ENCODE data around the gene NRBF2.

DNA sequence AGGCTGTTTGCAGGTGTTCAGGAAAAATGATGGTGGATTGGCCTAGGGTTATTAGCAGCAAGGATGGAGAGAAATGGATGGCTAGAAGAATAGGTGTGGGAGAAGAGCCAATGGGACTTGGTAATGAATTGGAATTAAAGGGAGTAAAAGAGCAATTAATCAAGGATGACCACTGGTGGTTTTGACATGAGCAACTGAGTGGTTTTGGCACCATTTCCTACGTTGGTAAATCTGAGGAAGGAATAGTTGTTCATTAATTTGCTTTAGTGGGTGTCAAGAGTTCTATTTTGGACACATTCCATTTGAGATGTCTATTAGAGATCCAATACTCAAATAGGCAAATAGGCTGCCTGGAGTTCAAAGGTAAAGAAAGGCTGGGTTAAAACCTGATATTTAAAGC is 38.2 kb upstream of the NRBF2 start:
- TF ChIP-seq EZH2phosphoT487 (IDR thresholded peaks at IDR 0.05; ENCODE audit: unreplicated experiment) (no peak), EZH2 (IDR thresholded peaks at IDR 0.05; ENCODE audit: low read depth, unreplicated experiment) (no peak), CREB1 (CRISPR knock-in tag; IDR thresholded peaks at IDR 0.05; ENCODE audit: low read depth) (no peak), POLR2AphosphoS5 (IDR thresholded peaks at IDR 0.05; ENCODE audit: low read depth) (no peak), NANOG (IDR thresholded peaks at IDR 0.05; ENCODE audit: borderline replicate concordance) (no peak), JUNB (IDR thresholded peaks at IDR 0.05; ENCODE audit: unreplicated experiment) (no peak)
- TF ChIP-seq, protein P1, sequence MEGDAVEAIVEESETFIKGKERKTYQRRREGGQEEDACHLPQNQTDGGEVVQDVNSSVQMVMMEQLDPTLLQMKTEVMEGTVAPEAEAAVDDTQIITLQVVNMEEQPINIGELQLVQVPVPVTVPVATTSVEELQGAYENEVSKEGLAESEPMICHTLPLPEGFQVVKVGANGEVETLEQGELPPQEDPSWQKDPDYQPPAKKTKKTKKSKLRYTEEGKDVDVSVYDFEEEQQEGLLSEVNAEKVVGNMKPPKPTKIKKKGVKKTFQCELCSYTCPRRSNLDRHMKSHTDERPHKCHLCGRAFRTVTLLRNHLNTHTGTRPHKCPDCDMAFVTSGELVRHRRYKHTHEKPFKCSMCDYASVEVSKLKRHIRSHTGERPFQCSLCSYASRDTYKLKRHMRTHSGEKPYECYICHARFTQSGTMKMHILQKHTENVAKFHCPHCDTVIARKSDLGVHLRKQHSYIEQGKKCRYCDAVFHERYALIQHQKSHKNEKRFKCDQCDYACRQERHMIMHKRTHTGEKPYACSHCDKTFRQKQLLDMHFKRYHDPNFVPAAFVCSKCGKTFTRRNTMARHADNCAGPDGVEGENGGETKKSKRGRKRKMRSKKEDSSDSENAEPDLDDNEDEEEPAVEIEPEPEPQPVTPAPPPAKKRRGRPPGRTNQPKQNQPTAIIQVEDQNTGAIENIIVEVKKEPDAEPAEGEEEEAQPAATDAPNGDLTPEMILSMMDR (conservative IDR thresholded peaks at IDR 0.05; ENCODE audit: low read depth in 2 of 2), result no peak
- TF ChIP-seq, protein P2, sequence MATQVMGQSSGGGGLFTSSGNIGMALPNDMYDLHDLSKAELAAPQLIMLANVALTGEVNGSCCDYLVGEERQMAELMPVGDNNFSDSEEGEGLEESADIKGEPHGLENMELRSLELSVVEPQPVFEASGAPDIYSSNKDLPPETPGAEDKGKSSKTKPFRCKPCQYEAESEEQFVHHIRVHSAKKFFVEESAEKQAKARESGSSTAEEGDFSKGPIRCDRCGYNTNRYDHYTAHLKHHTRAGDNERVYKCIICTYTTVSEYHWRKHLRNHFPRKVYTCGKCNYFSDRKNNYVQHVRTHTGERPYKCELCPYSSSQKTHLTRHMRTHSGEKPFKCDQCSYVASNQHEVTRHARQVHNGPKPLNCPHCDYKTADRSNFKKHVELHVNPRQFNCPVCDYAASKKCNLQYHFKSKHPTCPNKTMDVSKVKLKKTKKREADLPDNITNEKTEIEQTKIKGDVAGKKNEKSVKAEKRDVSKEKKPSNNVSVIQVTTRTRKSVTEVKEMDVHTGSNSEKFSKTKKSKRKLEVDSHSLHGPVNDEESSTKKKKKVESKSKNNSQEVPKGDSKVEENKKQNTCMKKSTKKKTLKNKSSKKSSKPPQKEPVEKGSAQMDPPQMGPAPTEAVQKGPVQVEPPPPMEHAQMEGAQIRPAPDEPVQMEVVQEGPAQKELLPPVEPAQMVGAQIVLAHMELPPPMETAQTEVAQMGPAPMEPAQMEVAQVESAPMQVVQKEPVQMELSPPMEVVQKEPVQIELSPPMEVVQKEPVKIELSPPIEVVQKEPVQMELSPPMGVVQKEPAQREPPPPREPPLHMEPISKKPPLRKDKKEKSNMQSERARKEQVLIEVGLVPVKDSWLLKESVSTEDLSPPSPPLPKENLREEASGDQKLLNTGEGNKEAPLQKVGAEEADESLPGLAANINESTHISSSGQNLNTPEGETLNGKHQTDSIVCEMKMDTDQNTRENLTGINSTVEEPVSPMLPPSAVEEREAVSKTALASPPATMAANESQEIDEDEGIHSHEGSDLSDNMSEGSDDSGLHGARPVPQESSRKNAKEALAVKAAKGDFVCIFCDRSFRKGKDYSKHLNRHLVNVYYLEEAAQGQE (IDR thresholded peaks at IDR 0.05; ENCODE audit: unreplicated experiment), result no peak
